Natural killer cell (primary cell): ENCODE measurements around the gene MRM3. TPM values are rescaled to one million over a fixed set of nuclear protein-coding genes. Genes with fewer than 3 reads are reported as not detected.
"Not testable (repeated sequence)": the region's sequence is repeated elsewhere in the genome, so short reads cannot be mapped to it uniquely, and the experiment has no call there.

Experiments used
- ATAC-seq, 3 donors: fragments of 150-1000 bp in 2 of 3; fragments of 200-7000 bp in 1 of 3; cut with Tn5 transposase; 1 replicate in 1 of 3; 2 replicates in 2 of 3; pipeline ENCODE4 v1.10.0; 2021; ENCODE audit warnings: mild to moderate bottlenecking in 2 of 3, moderate library complexity in 2 of 3
- DNase-seq, 2 donors: peaks; one replicate each; pipeline versions ENCODE4 v3.0.0 to v3.0.0-alpha.2; 2013 to 2021; ENCODE audit warnings: mixed read lengths in 1 of 2
- H3K27ac ChIP-seq: one replicate; pipeline ENCODE4 v1.5.1; 2013; ENCODE audit warnings: mild to moderate bottlenecking, low read length
- H3K27me3 ChIP-seq: one replicate; pipeline ENCODE4 v1.6.1; 2013; ENCODE audit warnings: low read length; ENCODE audit not compliant: control insufficient read depth, insufficient read depth
- H3K36me3 ChIP-seq: one replicate; pipeline ENCODE4 v1.6.1; 2013; ENCODE audit warnings: low read length; ENCODE audit not compliant: control insufficient read depth, insufficient read depth
- H3K4me1 ChIP-seq: one replicate; pipeline ENCODE4 v1.6.1; 2013; ENCODE audit warnings: low read length; ENCODE audit not compliant: control insufficient read depth, insufficient read depth
- H3K4me3 ChIP-seq: one replicate; pipeline ENCODE4 v1.5.1; 2013; ENCODE audit warnings: low read length
- H3K9me3 ChIP-seq: one replicate; pipeline ENCODE4 v1.6.1; 2013; ENCODE audit warnings: low read length; ENCODE audit not compliant: control insufficient read depth, insufficient read depth
- H3K27ac Mint-ChIP-seq, 2 donors: one replicate each; pipeline ENCODE4 v1.8.0; 2022; ENCODE audit warnings: mild to moderate bottlenecking in 2 of 2, mixed read lengths in 2 of 2, moderate library complexity in 1 of 2
- H3K27me3 Mint-ChIP-seq, 2 donors: one replicate each; pipeline ENCODE4 v1.8.0; 2022; ENCODE audit warnings: low read depth in 2 of 2, mixed read lengths in 2 of 2
- H3K36me3 Mint-ChIP-seq: one replicate; pipeline ENCODE4 v1.8.0; 2022; ENCODE audit warnings: mixed read lengths
- H3K4me1 Mint-ChIP-seq, 2 donors: one replicate each; pipeline ENCODE4 v1.8.0; 2022; ENCODE audit warnings: mixed read lengths in 2 of 2
- H3K4me3 Mint-ChIP-seq: one replicate; pipeline ENCODE4 v1.8.0; 2022; ENCODE audit warnings: mild to moderate bottlenecking, moderate library complexity, mixed read lengths
- H3K9me3 Mint-ChIP-seq, 2 donors: one replicate each; pipeline ENCODE4 v1.8.0; 2022; ENCODE audit warnings: mixed read lengths in 2 of 2
- WGBS: methylation state at CpG from one replicate; pipeline ENCODE4 v1.1.7; 2013; ENCODE audit warnings: missing lambda C conversion rate; ENCODE audit not compliant: insufficient coverage; 5-methylcytosine and 5-hydroxymethylcytosine counted together
- intact Hi-C: fragments of 100-400 bp; cut with micrococcal nuclease; formaldehyde crosslinking; loops from one replicate; pipeline ENCODE4 v1.14.2; 2022
- total RNA-seq, 4 donors: library from RNA; stranded (reverse); fragments of 120-200 nt in 1 of 4; gene quantifications; one replicate each; pipeline versions ENCODE4 v1.2.3 to v1.2.4, GENCODE V29; 2013 to 2022
- TF ChIP-seq, protein P1 (sequence below): fragments of 200-600 bp; IDR thresholded peaks from one replicate; pipeline ENCODE4 v1.8.0; 2022; ENCODE audit warnings: antibody characterized with exemption

Gene MRM3
- total RNA-seq, 3 donors from 2014 or later (not counting 1 experiment from before 2014, with no cell fraction given) = 24.3 to 32.2 (median 31.9) TPM

- WGBS = 99% methylated on average over 13 of the region's 14 CpGs
- Histone ChIP-seq H3K27ac (no peak overlapping the region), H3K9me3 (no peaks in the 10 kb centered on the region), H3K36me3 (peaks cover 37% of the 10 kb centered on the region), H3K4me3 (no peak overlapping the region), H3K27me3 (no peaks in the 10 kb centered on the region), H3K4me1 (no peaks in the 10 kb centered on the region)
- DNase-seq (no peak), ATAC-seq (no peak)
- H3K36me3 Mint-ChIP-seq = no peaks in the 10 kb centered on the region
- peaks cover 0 to 4% of the 10 kb centered on the region in 2 donors for H3K4me1 Mint-ChIP-seq
- H3K4me3 Mint-ChIP-seq = no peak overlapping the region
- TF ChIP-seq, protein P1, sequence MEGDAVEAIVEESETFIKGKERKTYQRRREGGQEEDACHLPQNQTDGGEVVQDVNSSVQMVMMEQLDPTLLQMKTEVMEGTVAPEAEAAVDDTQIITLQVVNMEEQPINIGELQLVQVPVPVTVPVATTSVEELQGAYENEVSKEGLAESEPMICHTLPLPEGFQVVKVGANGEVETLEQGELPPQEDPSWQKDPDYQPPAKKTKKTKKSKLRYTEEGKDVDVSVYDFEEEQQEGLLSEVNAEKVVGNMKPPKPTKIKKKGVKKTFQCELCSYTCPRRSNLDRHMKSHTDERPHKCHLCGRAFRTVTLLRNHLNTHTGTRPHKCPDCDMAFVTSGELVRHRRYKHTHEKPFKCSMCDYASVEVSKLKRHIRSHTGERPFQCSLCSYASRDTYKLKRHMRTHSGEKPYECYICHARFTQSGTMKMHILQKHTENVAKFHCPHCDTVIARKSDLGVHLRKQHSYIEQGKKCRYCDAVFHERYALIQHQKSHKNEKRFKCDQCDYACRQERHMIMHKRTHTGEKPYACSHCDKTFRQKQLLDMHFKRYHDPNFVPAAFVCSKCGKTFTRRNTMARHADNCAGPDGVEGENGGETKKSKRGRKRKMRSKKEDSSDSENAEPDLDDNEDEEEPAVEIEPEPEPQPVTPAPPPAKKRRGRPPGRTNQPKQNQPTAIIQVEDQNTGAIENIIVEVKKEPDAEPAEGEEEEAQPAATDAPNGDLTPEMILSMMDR = no peak
- H3K27ac Mint-ChIP-seq = no peak overlapping the region
- no peaks in the 10 kb centered on the region for H3K9me3 Mint-ChIP-seq
- intact Hi-C loops = no loop called here
- no peaks in the 10 kb centered on the region for H3K27me3 Mint-ChIP-seq
Measured at GRCh38 chr17:789160-789840, 7.1 kb downstream of the MRM3 start.

DNA sequence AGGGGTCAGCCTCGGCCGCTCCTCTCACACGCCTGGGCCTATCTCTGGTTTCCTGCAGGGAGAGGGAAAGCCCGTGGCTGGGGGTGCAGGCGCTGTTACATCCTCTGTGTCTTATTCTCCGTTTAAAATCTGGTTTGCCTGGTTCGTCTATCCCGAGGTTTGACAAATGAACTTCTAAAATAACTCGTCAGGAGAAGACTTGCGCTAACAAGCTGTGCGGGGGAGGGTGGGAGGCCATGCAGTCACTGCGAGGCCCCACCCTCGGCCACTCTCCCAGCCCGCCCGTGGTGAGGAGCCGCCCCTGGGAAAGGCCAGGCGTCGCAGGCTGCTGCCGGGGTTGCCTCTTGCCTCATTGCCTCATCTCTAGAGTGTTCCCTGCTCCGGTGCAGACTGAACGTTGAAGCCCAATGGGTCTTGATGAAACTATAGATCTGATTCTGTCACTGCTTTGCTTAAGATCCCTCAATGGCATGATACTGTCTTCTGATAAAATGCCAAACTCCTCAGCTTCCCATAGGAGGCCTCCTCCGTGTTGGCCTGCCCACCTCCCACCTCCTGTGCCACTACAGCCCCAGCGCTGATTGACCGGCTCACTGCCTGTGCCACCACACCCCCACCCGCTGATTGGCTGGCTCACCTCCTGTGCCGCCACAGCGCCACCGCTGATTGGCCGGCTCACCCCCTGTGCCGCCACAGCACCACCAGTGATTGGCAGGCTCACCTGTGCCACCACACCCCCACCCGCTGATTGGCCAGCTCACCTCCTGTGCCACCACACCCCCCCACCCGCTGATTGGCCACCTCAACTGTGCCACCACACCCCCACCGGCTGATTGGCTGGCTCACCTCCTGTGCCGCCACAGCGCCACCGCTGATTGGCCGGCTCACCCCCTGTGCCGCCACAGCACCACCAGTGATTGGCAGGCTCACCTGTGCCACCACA lies 8.0 kb downstream of the MRM3 start:
- peaks cover 35% of the 10 kb centered on the region for H3K36me3 ChIP-seq
- H3K9me3 Mint-ChIP-seq, H3K4me1 ChIP-seq, H3K27ac ChIP-seq, H3K27ac Mint-ChIP-seq, H3K9me3 ChIP-seq, DNase-seq, H3K27me3 Mint-ChIP-seq, H3K4me3 Mint-ChIP-seq, intact Hi-C loops, H3K27me3 ChIP-seq, ATAC-seq, H3K4me1 Mint-ChIP-seq, H3K4me3 ChIP-seq, H3K36me3 Mint-ChIP-seq: not testable (repeated sequence)
- 97% methylated on average over 30 of the region's 38 CpGs for WGBS

GRCh38 chr17:790874-791247 lies 8.7 kb downstream of the MRM3 start:
- not testable (repeated sequence) for H3K36me3 Mint-ChIP-seq, H3K4me3 Mint-ChIP-seq, DNase-seq

GRCh38 chr17:791829-792228 lies 9.7 kb downstream of the MRM3 start:
- ATAC-seq (no peak), DNase-seq (no peak)
- intact Hi-C loops = no loop called here
- 95% methylated on average over 19 of the region's 19 CpGs for WGBS
- H3K27me3 ChIP-seq = no peaks in the 10 kb centered on the region
- Mint-ChIP-seq H3K9me3 (no peaks in the 10 kb centered on the region), H3K27me3 (no peaks in the 10 kb centered on the region), H3K36me3 (no peaks in the 10 kb centered on the region), H3K27ac (no peak overlapping the region), H3K4me1 (peaks cover 6 to 9% of the 10 kb centered on the region in 2 donors), H3K4me3 (no peak overlapping the region)
- peaks cover 35% of the 10 kb centered on the region for H3K36me3 ChIP-seq
- H3K9me3 ChIP-seq = no peaks in the 10 kb centered on the region
- no peak overlapping the region for H3K4me3 ChIP-seq
- TF ChIP-seq, protein P1 = no peak
- H3K4me1 ChIP-seq = peaks cover 6% of the 10 kb centered on the region
- no peak overlapping the region for H3K27ac ChIP-seq

More at GRCh38 chr17:790874-791247, 8.7 kb downstream of the MRM3 start:
- intact Hi-C loops, H3K9me3 ChIP-seq, H3K9me3 Mint-ChIP-seq, H3K4me3 ChIP-seq, ATAC-seq, H3K4me1 Mint-ChIP-seq, H3K27ac ChIP-seq, H3K27me3 Mint-ChIP-seq, H3K27me3 ChIP-seq, H3K27ac Mint-ChIP-seq, H3K4me1 ChIP-seq: not testable (repeated sequence)
- H3K36me3 ChIP-seq = peaks cover 35% of the 10 kb centered on the region
- WGBS = 99% methylated on average over 7 of the region's 12 CpGs
